Type B pancreatic cell (in vitro differentiated cells): ENCODE results near the gene SLC35E3. TPM values are rescaled to one million over a fixed set of nuclear protein-coding genes. Genes with fewer than 3 reads are reported as not detected.
"Not testable (repeated sequence)": the region's sequence is repeated elsewhere in the genome, so short reads cannot be mapped to it uniquely, and the experiment has no call there.

Experiments used
- DNase-seq: peaks from one replicate; pipeline ENCODE4 v3.0.0; 2021; ENCODE audit warnings: mixed read lengths; ENCODE audit not compliant: unreplicated experiment; ENCODE audit errors: extremely low spot score
- H3K27ac Mint-ChIP-seq: 2 replicates; pipeline ENCODE4 v1.8.0; 2021; ENCODE audit warnings: mild to moderate bottlenecking, mixed read lengths
- H3K27me3 Mint-ChIP-seq: 2 replicates; pipeline ENCODE4 v1.8.0; 2021; ENCODE audit warnings: mixed read lengths
- H3K36me3 Mint-ChIP-seq: 2 replicates; pipeline ENCODE4 v1.8.0; 2021; ENCODE audit warnings: mixed read lengths
- H3K4me1 Mint-ChIP-seq: one replicate; pipeline ENCODE4 v1.8.0; 2021; ENCODE audit warnings: mixed read lengths; ENCODE audit not compliant: unreplicated experiment
- H3K4me3 Mint-ChIP-seq: 2 replicates; pipeline ENCODE4 v1.8.0; 2021; ENCODE audit warnings: mild to moderate bottlenecking, mixed read lengths
- H3K9me3 Mint-ChIP-seq: 2 replicates; pipeline ENCODE4 v1.8.0; 2021; ENCODE audit warnings: mixed read lengths
- CTCF ChIP-seq: fragments of 200-600 bp; sonication (generic); conservative IDR thresholded peaks from 2 replicates; pipeline ENCODE4 v1.5.0; 2021; ENCODE audit warnings: antibody characterized with exemption, mild to moderate bottlenecking
- total RNA-seq: library from RNA; stranded (reverse); gene quantifications from 2 replicates; pipeline ENCODE4 v1.2.1, GENCODE V29; 2021; ENCODE audit warnings: low replicate concordance

The SLC35E3 gene
- total RNA-seq, 1 donor from 2014 or later, result 10.7 TPM

DNA sequence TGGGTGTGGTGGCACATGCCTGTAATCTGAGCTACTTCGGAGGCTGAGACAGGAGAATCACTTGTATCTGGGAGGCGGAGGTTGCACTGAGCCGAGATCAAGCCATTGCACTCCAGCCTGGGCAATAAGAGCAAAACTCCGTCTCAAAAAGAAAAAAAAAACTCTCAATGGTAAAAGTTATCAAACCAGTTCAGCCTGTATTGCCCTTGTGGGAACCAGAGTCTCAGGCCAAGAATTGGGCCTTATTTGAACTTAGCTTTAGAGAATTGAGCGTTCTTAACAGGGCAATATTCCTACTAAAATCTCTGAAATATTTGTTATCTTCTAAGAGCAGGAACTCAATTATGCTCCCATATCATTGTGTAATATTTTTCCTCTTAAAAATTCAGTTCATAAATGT, 54.3 kb downstream of the SLC35E3 start:
- Mint-ChIP-seq H3K27ac (peak overlapping the region; percentile 75), H3K4me1 (peaks cover 9% of the 10 kb centered on the region), H3K4me3 (no peak overlapping the region), H3K9me3 (peaks cover 5% of the 10 kb centered on the region), H3K27me3 (no peaks in the 10 kb centered on the region), H3K36me3 (no peaks in the 10 kb centered on the region)
- no peak for TF ChIP-seq CTCF
- no peak for DNase-seq

- not testable (repeated sequence) for H3K27me3 Mint-ChIP-seq
Measured at GRCh38 chr12:68801124-68801523, 55.1 kb downstream of the SLC35E3 start.

GRCh38 chr12:68802372-68802745, 56.4 kb downstream of the SLC35E3 start:
- H3K27ac Mint-ChIP-seq, result peak overlapping the region; percentile 68
- not testable (repeated sequence) for H3K9me3 Mint-ChIP-seq

More at GRCh38 chr12:68801124-68801523, 55.1 kb downstream of the SLC35E3 start:
- not testable (repeated sequence) for H3K4me1 Mint-ChIP-seq, H3K4me3 Mint-ChIP-seq, H3K9me3 Mint-ChIP-seq, DNase-seq, H3K36me3 Mint-ChIP-seq
- H3K27ac Mint-ChIP-seq, result peak overlapping the region; percentile 68

GRCh38 chr12:68802911-68803651, 57.1 kb downstream of the SLC35E3 start:
- not testable (repeated sequence) for H3K36me3 Mint-ChIP-seq, DNase-seq, H3K27ac Mint-ChIP-seq, H3K27me3 Mint-ChIP-seq, H3K4me1 Mint-ChIP-seq, H3K4me3 Mint-ChIP-seq, H3K9me3 Mint-ChIP-seq

More at GRCh38 chr12:68802372-68802745, 56.4 kb downstream of the SLC35E3 start:
- not testable (repeated sequence) for H3K4me3 Mint-ChIP-seq, H3K4me1 Mint-ChIP-seq, DNase-seq, H3K27me3 Mint-ChIP-seq, H3K36me3 Mint-ChIP-seq

DNA sequence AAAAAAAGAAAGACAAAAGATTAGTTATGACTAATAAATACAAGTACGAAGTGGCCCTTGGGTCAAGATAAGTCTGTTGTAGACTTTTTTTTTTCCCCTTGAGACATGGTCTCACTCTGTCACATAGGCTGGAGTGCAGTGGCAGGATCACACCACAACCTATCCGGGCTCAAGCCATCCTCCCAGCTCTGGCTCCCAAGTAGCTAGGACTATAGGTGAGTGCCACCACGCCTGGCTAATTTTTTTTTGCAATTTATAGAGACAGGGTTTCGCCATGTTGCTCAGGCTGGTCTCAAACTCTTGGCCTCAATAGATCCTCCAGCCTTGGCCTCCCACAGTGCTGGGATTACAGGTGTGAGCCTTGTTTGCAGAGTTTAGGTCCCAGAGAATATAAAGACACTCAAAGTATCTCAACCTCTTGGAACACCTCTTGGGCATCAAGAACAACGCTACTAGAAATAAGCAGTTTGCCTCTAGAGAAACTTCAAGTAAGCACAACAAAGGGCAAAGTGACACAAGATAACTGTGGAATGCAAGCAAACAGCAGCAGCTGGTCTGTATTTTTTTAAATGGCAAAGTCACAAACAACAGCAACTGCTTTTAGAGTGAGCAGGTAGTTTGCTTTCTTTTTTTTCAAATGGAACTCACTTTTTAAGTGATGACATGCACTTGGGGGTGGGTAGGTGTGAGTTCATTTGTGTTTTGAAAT, 58.1 kb downstream of the SLC35E3 start:
- no peak for TF ChIP-seq CTCF
- Mint-ChIP-seq H3K27ac (peak overlapping the region; percentile 70), H3K4me3 (peak overlapping the region; percentile 46), H3K27me3 (no peaks in the 10 kb centered on the region), H3K36me3 (peaks cover 5% of the 10 kb centered on the region), H3K4me1 (peaks cover 9% of the 10 kb centered on the region), H3K9me3 (peaks cover 5% of the 10 kb centered on the region)
- DNase-seq, result no peak

- peaks cover 2% of the 10 kb centered on the region for H3K9me3 Mint-ChIP-seq
- peaks cover 9% of the 10 kb centered on the region for H3K4me1 Mint-ChIP-seq
- no peaks in the 10 kb centered on the region for H3K27me3 Mint-ChIP-seq
- no peak for TF ChIP-seq CTCF
- DNase-seq, result no peak
- H3K4me3 Mint-ChIP-seq, result peak overlapping the region; percentile 46
- H3K27ac Mint-ChIP-seq, result peak overlapping the region; percentile 70
- peaks cover 9% of the 10 kb centered on the region for H3K36me3 Mint-ChIP-seq
Measured at GRCh38 chr12:68804657-68805591, 58.9 kb downstream of the SLC35E3 start.
